ENCODE data around the gene PSORS1C2. TPM values are rescaled to one million over a fixed set of nuclear protein-coding genes. Genes with fewer than 3 reads are reported as not detected.

PSORS1C2 gene
- polyA plus RNA-seq, 1 donor (not counting 4 experiments of a cell fraction or from before 2014, with no cell fraction given): not detected

DNA sequence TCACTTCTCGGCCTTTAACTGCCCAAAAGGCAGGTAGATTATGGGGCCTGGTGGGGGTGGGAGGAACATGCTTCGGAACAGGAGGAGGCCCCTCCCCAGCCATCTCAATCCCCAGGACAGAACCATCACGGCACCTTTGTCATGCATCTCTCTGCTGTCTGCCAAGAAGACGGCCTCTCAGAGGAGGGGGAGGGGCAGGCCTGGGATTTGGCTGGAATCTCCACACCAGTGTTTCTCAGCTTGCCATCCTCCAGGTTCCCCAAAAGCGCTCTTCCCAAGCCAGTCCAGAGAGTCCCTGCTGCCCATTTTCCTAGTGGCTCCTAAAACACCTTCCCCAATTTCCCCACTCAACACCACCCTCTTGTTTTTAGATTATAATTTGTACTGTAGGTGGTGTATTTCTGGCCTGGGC, 34.1 kb upstream of the PSORS1C2 start:
- Histone ChIP-seq H2AFZ (ENCODE audit: control insufficient read depth, low read length) (no peak overlapping the region), H3K27ac (ENCODE audit: control insufficient read depth, insufficient read depth, low read length) (no peak overlapping the region), H4K20me1 (ENCODE audit: control insufficient read depth, extremely low read depth, insufficient read depth, low read length) (no peaks in the 10 kb centered on the region), H3K27me3 (ENCODE audit: control insufficient read depth, extremely low read depth, insufficient read depth, low read length) (no peaks in the 10 kb centered on the region), H3K36me3 (ENCODE audit: control insufficient read depth in 2 of 2, extremely low read depth in 1 of 2, insufficient read depth in 2 of 2, low read length in 2 of 2) (no peaks in the 10 kb centered on the region), H3K79me2 (ENCODE audit: control insufficient read depth, insufficient read depth, low read length) (no peaks in the 10 kb centered on the region), H3K9me3 (ENCODE audit: control insufficient read depth, low read depth, low read length) (no peaks in the 10 kb centered on the region), H3K4me3 (ENCODE audit: control insufficient read depth in 2 of 3, extremely low read depth in 1 of 3, insufficient read depth in 2 of 3, low read depth in 1 of 3, low read length in 3 of 3) (no peak overlapping the region), H3K4me1 (ENCODE audit: control insufficient read depth, extremely low read depth, insufficient read depth, low read length) (peaks cover 14% of the 10 kb centered on the region), H3K9me1 (ENCODE audit: control insufficient read depth, extremely low read depth, insufficient read depth, low read length) (no peaks in the 10 kb centered on the region), H3K4me2 (ENCODE audit: control insufficient read depth, extremely low read depth, insufficient read depth, low read depth, low read length) (no peak overlapping the region), H3K9ac (ENCODE audit: control insufficient read depth, extremely low read depth, insufficient read depth, low read length) (no peak overlapping the region)
- dilution Hi-C loops (cut with MboI; ENCODE audit: extremely low pct_ligation_motif_present, low sequenced_read_pairs): no loop called here
- TF ChIP-seq, protein P1, sequence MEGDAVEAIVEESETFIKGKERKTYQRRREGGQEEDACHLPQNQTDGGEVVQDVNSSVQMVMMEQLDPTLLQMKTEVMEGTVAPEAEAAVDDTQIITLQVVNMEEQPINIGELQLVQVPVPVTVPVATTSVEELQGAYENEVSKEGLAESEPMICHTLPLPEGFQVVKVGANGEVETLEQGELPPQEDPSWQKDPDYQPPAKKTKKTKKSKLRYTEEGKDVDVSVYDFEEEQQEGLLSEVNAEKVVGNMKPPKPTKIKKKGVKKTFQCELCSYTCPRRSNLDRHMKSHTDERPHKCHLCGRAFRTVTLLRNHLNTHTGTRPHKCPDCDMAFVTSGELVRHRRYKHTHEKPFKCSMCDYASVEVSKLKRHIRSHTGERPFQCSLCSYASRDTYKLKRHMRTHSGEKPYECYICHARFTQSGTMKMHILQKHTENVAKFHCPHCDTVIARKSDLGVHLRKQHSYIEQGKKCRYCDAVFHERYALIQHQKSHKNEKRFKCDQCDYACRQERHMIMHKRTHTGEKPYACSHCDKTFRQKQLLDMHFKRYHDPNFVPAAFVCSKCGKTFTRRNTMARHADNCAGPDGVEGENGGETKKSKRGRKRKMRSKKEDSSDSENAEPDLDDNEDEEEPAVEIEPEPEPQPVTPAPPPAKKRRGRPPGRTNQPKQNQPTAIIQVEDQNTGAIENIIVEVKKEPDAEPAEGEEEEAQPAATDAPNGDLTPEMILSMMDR (optimal IDR thresholded peaks at IDR 0.05 in 1 of 3, IDR thresholded peaks at IDR 0.05 in 1 of 3, conservative IDR thresholded peaks at IDR 0.05 in 1 of 3; ENCODE audit: extremely low read depth in 1 of 3, insufficient read depth in 2 of 3, low read length in 3 of 3): no peak
- FAIRE-seq (no peak), DNase-seq (ENCODE audit: low read depth, low spot score) (no peak)

DNA sequence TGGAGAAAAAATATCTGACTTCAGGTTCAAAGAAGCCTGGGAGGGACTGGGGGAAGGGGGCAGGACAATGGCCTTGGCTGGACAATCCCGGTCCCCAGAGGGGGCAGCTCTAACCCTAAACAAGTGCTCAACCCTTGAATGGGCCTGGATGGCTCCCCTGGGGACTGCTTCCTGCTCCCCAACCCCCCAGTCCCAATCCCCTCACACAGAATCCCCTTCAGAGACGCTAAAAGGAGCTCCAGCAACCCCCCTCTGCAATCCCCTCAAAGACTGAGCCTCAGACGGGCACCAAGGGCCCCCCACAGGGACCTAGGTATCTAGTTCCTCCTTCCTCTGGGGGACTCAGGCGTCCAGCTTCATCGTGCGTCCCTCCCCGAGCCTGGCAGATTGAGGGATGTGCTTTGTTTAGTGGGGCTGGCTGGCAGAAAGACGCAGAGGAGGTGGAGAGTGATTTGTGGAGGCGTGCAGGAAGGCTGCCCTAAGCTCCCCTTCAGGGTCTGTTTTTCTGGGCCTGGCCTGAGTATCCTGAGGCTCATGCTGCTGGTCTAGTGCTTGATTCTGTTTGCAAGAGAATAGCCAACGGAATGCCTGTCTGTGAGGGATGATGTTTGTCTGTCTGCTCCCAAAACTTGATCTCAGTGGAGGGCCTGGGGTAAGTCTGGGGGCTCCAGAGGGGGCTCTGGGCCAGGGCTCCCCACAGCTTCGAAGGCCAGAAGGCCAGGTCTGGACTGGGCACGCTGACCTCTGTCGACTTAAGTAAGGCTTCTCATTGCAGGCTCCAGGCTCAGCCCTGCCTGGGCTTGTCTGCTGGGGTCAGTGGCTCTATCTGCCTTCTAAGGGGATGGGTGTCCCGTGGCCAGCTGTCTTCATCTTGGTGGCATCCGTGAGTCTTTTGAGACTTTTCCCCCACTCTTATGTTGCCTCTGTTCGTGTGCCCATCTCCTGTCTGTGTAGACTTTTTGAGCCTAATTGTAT, 33.4 kb upstream of the PSORS1C2 start:
- FAIRE-seq: no peak
- Histone ChIP-seq H4K20me1 (ENCODE audit: control insufficient read depth, extremely low read depth, insufficient read depth, low read length) (no peaks in the 10 kb centered on the region), H3K4me3 (ENCODE audit: control insufficient read depth in 2 of 3, extremely low read depth in 1 of 3, insufficient read depth in 2 of 3, low read depth in 1 of 3, low read length in 3 of 3) (no peak overlapping the region), H3K27ac (ENCODE audit: control insufficient read depth, insufficient read depth, low read length) (no peak overlapping the region), H3K4me2 (ENCODE audit: control insufficient read depth, extremely low read depth, insufficient read depth, low read depth, low read length) (no peak overlapping the region), H3K79me2 (ENCODE audit: control insufficient read depth, insufficient read depth, low read length) (no peaks in the 10 kb centered on the region), H3K9me1 (ENCODE audit: control insufficient read depth, extremely low read depth, insufficient read depth, low read length) (no peaks in the 10 kb centered on the region), H3K4me1 (ENCODE audit: control insufficient read depth, extremely low read depth, insufficient read depth, low read length) (peaks cover 14% of the 10 kb centered on the region), H3K9ac (ENCODE audit: control insufficient read depth, extremely low read depth, insufficient read depth, low read length) (no peak overlapping the region), H3K9me3 (ENCODE audit: control insufficient read depth, low read depth, low read length) (no peaks in the 10 kb centered on the region), H3K36me3 (ENCODE audit: control insufficient read depth in 2 of 2, extremely low read depth in 1 of 2, insufficient read depth in 2 of 2, low read length in 2 of 2) (no peaks in the 10 kb centered on the region), H3K27me3 (ENCODE audit: control insufficient read depth, extremely low read depth, insufficient read depth, low read length) (no peaks in the 10 kb centered on the region), H2AFZ (ENCODE audit: control insufficient read depth, low read length) (no peak overlapping the region)
- no peak for TF ChIP-seq EZH2 (IDR thresholded peaks at IDR 0.05; ENCODE audit: low read length)
- TF ChIP-seq, protein P1 (optimal IDR thresholded peaks at IDR 0.05 in 1 of 3, IDR thresholded peaks at IDR 0.05 in 1 of 3, conservative IDR thresholded peaks at IDR 0.05 in 1 of 3; ENCODE audit: extremely low read depth in 1 of 3, insufficient read depth in 2 of 3, low read length in 3 of 3): no peak
- dilution Hi-C loops (cut with MboI; ENCODE audit: extremely low pct_ligation_motif_present, low sequenced_read_pairs): no loop called here
- DNase-seq (ENCODE audit: low read depth, low spot score): no peak

Measured in keratinocyte (primary cell).